Small intestine (tissue), 7 donors: ENCODE results near the gene UBXN10. TPM values are rescaled to one million over a fixed set of nuclear protein-coding genes. Genes with fewer than 3 reads are reported as not detected.
"Not testable (repeated sequence)": the region's sequence is repeated elsewhere in the genome, so short reads cannot be mapped to it uniquely, and the experiment has no call there.

Experiments used
- DNase-seq, 2 donors: peaks; one replicate each; pipeline versions ENCODE4 v3.0.0 to v3.0.0-alpha.2; 2013
- FAIRE-seq: peaks from 2 replicates; lab custom pipeline; 2012; peaks lifted over from hg19 to GRCh38; lab: Jason Lieb, UNC
- H3K27ac ChIP-seq, 3 donors: one replicate each; pipeline ENCODE4 v1.5.1; 2013; ENCODE audit warnings: low read length in 2 of 3, mild to moderate bottlenecking in 2 of 3, control low read depth in 1 of 3, inconsistent platforms in 1 of 3, low read depth in 1 of 3, moderate library complexity in 1 of 3
- H3K27me3 ChIP-seq, 3 donors: one replicate each; pipeline ENCODE4 v1.6.1; 2013; ENCODE audit warnings: low read length in 3 of 3, inconsistent platforms in 1 of 3; ENCODE audit not compliant: control insufficient read depth in 3 of 3, insufficient read depth in 3 of 3
- H3K36me3 ChIP-seq, 3 donors: one replicate each; pipeline ENCODE4 v1.6.1; 2013; ENCODE audit warnings: low read length in 3 of 3, inconsistent platforms in 1 of 3, low read depth in 1 of 3, mild to moderate bottlenecking in 1 of 3, moderate library complexity in 1 of 3; ENCODE audit not compliant: control insufficient read depth in 3 of 3, insufficient read depth in 2 of 3
- H3K4me1 ChIP-seq, 3 donors: one replicate each; pipeline ENCODE4 v1.6.1; 2013; ENCODE audit warnings: low read length in 2 of 3, inconsistent platforms in 1 of 3, low read depth in 1 of 3, mild to moderate bottlenecking in 1 of 3, moderate library complexity in 1 of 3; ENCODE audit not compliant: control insufficient read depth in 3 of 3, insufficient read depth in 2 of 3
- H3K4me3 ChIP-seq, 3 donors: one replicate each; pipeline ENCODE4 v1.5.1; 2013; ENCODE audit warnings: low read length in 3 of 3, control low read depth in 1 of 3, inconsistent platforms in 1 of 3, low read depth in 1 of 3, mild to moderate bottlenecking in 1 of 3, moderate library complexity in 1 of 3
- H3K9me3 ChIP-seq, 2 donors: one replicate each; pipeline ENCODE4 v1.6.1; 2013; ENCODE audit warnings: low read depth in 1 of 2, low read length in 1 of 2; ENCODE audit not compliant: control insufficient read depth in 2 of 2, insufficient read depth in 1 of 2
- WGBS, 3 donors: extraction: QIAGEN DNeasy Blood & Tissue Kit; methylation state at CpG; one replicate each; pipeline ENCODE4 v1.1.7; 2013; 5-methylcytosine and 5-hydroxymethylcytosine counted together
- polyA plus RNA-seq, 4 donors: library from polyadenylated mRNA; stranded (reverse) in 3 of 4; unstranded in 1 of 4; fragments of 200-250 nt in 3 of 4; fragments of 120-200 nt in 1 of 4; gene quantifications; one replicate each; pipeline versions ENCODE4 v1.2.1 to v1.2.3, GENCODE V29; 2013
- donor health status: healthy with polysubstance abuse.
- donor health status: control.
- donor health status: control.
- donor health status: Bipolar disorder and iron deficiency.
- donor health status: healthy.

UBXN10 gene
- polyA plus RNA-seq, 4 donors, result 0.22 to 1.6 (median 0.77) TPM

- no peak for FAIRE-seq
- H3K9me3 ChIP-seq, result no peaks in the 10 kb centered on the region
These were observed 25.0 kb downstream of the UBXN10 start for GRCh38 chr1:20210736-20211460.

GRCh38 chr1:20211511-20211931 is 25.6 kb downstream of the UBXN10 start:
- Histone ChIP-seq H3K27ac (no peak overlapping the region), H3K9me3 (peaks cover 0 to 3% of the 10 kb centered on the region in 2 donors)
- no peak for FAIRE-seq

More at GRCh38 chr1:20210736-20211460, 25.0 kb downstream of the UBXN10 start:
- Histone ChIP-seq H3K4me1 (peaks cover 0 to 3% (median 3%) of the 10 kb centered on the region in 3 donors), H3K36me3 (no peaks in the 10 kb centered on the region), H3K27ac (no peak overlapping the region), H3K4me3 (no peak overlapping the region), H3K27me3 (peaks cover 0 to 5% (median 2%) of the 10 kb centered on the region in 3 donors)
- DNase-seq, result no peak
- 68 to 81% (median 74%) methylated on average over 10 of the region's 10 CpGs for WGBS, 3 donors

DNA sequence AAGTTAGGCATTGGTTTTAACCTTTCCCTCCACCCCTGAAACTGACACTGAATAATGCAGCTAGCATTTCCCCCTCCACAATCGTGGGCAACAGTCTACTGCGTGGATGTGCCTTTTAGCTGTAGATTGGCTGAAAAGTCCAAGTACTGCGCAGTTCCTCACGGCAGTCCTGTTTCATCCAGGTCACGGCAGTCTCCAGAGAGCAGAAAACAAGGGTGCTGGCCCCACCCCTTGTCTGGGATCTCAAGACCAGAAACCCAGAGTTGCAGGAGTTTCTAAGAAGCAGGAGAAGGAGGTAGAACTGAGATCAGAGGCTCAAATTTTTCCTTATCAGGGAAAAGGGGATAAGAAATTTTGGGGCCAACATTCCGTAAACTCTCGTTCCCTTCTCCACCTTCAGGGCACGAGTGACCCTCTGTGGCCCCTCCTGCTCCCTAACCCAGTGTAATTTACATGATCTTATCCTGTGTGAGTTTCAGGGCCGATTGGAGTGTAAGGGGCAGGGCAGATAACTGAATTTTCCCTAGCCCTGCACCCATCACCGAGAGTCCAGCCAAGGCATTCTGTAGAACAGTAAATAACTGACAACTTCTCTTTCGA is 26.3 kb downstream of the UBXN10 start:
- Histone ChIP-seq H3K27me3 (peaks cover 0 to 7% (median 4%) of the 10 kb centered on the region in 3 donors), H3K36me3 (no peaks in the 10 kb centered on the region), H3K9me3 (peaks cover 0 to 3% of the 10 kb centered on the region in 2 donors), H3K4me1 (peaks cover 0 to 3% (median 3%) of the 10 kb centered on the region in 3 donors), H3K27ac (no peak overlapping the region), H3K4me3 (no peak overlapping the region)
- FAIRE-seq (no peak), DNase-seq (no peak)
- WGBS, 3 donors, result 45 to 57% (median 46%) methylated on average over 11 of the region's 11 CpGs

More at GRCh38 chr1:20211511-20211931, 25.6 kb downstream of the UBXN10 start:
- H3K36me3 ChIP-seq, result no peaks in the 10 kb centered on the region
- peaks cover 0 to 3% (median 3%) of the 10 kb centered on the region in 3 donors for H3K4me1 ChIP-seq
- H3K4me3 ChIP-seq, result no peak overlapping the region
- 9 to 35% (median 13%) methylated on average over 4 of the region's 4 CpGs for WGBS, 3 donors
- peaks cover 0 to 7% (median 4%) of the 10 kb centered on the region in 3 donors for H3K27me3 ChIP-seq
- peak in 1 of 2 donors; percentile 80 for DNase-seq

- H3K4me3 ChIP-seq, result no peak overlapping the region
- peaks cover 0 to 3% (median 3%) of the 10 kb centered on the region in 3 donors for H3K4me1 ChIP-seq
- peak; percentile 70 to 75 for DNase-seq
- peaks cover 0 to 7% (median 4%) of the 10 kb centered on the region in 3 donors for H3K27me3 ChIP-seq
- H3K27ac ChIP-seq, result no peak overlapping the region
- H3K9me3 ChIP-seq, result peaks cover 0 to 3% of the 10 kb centered on the region in 2 donors
- H3K36me3 ChIP-seq, result no peaks in the 10 kb centered on the region
- no peak for FAIRE-seq
- WGBS, 3 donors, result 2 to 4% (median 2%) methylated on average over 21 of the region's 21 CpGs
These were observed 26.9 kb downstream of the UBXN10 start for GRCh38 chr1:20212685-20213331.

- FAIRE-seq, result no peak
- no peak for DNase-seq
- peaks cover 0 to 7% (median 4%) of the 10 kb centered on the region in 3 donors for H3K27me3 ChIP-seq
- H3K4me1 ChIP-seq, result peaks cover 0 to 3% (median 3%) of the 10 kb centered on the region in 3 donors
- no peak overlapping the region for H3K4me3 ChIP-seq
- WGBS, 3 donors, result 78 to 84% (median 80%) methylated on average over 6 of the region's 6 CpGs
- H3K36me3 ChIP-seq, result no peaks in the 10 kb centered on the region
- no peak overlapping the region for H3K27ac ChIP-seq
- peaks cover 0 to 3% of the 10 kb centered on the region in 2 donors for H3K9me3 ChIP-seq
These were observed 29.8 kb downstream of the UBXN10 start for GRCh38 chr1:20215716-20216115.

DNA sequence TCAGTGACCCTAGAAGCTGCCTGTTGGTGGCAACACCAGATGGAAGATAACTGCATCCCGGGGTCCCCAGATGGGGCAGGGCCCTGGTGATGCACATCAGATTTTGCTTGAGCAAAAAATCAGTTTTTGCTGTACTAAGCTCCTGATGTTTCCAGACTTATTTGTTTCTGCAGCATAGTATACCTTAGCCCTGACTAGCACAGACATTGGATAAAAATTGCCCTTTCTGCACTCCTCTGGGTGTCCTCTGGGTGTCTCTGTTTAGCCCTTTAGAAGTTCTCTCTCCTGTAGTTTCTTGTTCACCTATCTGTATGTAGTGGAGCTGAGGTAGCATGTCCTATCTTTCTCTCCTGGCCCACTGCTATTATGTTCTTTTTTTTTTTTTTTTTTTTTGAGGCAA is 30.7 kb downstream of the UBXN10 start:
- no peak overlapping the region for H3K27ac ChIP-seq
- no peaks in the 10 kb centered on the region for H3K36me3 ChIP-seq
- H3K27me3 ChIP-seq, result peaks cover 0 to 7% (median 2%) of the 10 kb centered on the region in 3 donors
- H3K4me1 ChIP-seq, result peaks cover 0 to 3% (median 3%) of the 10 kb centered on the region in 3 donors
- no peak overlapping the region for H3K4me3 ChIP-seq
- peaks cover 0 to 3% of the 10 kb centered on the region in 2 donors for H3K9me3 ChIP-seq
- WGBS, 3 donors, result 88 to 100% (median 88%) methylated on average over 1 of the region's 1 CpG
- no peak for FAIRE-seq
- peak; percentile 22 to 61 for DNase-seq

GRCh38 chr1:20219053-20219452 is 33.2 kb downstream of the UBXN10 start:
- not testable (repeated sequence) for H3K9me3 ChIP-seq, H3K4me1 ChIP-seq, H3K4me3 ChIP-seq, H3K36me3 ChIP-seq, H3K27me3 ChIP-seq, H3K27ac ChIP-seq, FAIRE-seq, DNase-seq
- 76 to 86% (median 81%) methylated on average over 6 of the region's 6 CpGs for WGBS, 3 donors

DNA sequence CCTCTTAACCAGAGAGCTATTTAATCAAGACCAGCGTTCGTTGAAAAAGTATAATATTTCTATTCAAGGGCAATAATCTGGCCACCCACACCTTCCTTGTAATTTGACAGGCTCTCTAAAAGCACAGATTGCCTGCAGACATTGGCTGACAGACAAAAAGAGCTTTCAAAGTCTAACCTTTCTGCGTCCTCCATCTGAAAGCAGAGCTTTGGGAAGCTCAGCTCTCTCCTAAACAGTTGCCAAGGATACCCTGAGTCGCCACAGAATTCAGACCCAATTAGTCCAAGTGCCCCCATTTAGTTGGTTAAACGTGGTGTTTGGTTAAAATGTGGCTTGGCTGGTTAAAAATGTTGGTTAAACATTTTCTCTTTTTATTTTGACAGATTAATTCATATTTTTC is 34.1 kb downstream of the UBXN10 start:
- no peak for DNase-seq
- no peak for FAIRE-seq
- Histone ChIP-seq H3K36me3 (no peaks in the 10 kb centered on the region), H3K27ac (no peak overlapping the region), H3K27me3 (peaks cover 0 to 7% (median 2%) of the 10 kb centered on the region in 3 donors), H3K4me1 (no peaks in the 10 kb centered on the region), H3K9me3 (peaks cover 0 to 3% of the 10 kb centered on the region in 2 donors), H3K4me3 (no peak overlapping the region)
- WGBS, 3 donors, result 63 to 81% (median 66%) methylated on average over 5 of the region's 5 CpGs
